H1 (cell line): Measurements from ENCODE around the gene CST6. TPM values are rescaled to one million over a fixed set of nuclear protein-coding genes. Genes with fewer than 3 reads are reported as not detected.

Experiments used
- CTCF ChIA-PET: fragments of 300-600 bp; sonication (Branson Sonifier 250); formaldehyde crosslinking; loops from one replicate; lab custom pipeline; 2021; ENCODE audit not compliant: partially characterized antibody; lab: Charles Lee
- POLR2A ChIA-PET: fragments of 300-600 bp; sonication (Branson Sonifier 250); formaldehyde crosslinking; loops from one replicate; lab custom pipeline; 2021; ENCODE audit warnings: inconsistent platforms; ENCODE audit not compliant: partially characterized antibody; lab: Charles Lee
- DNase-seq, 2 experiments: peaks; one replicate each; pipeline versions ENCODE4 v3.0.0 to v3.0.0-alpha.2; 2010 to 2022; ENCODE audit warnings: low spot score in 2 of 2, low read depth in 1 of 2, mixed read lengths in 1 of 2
- FAIRE-seq: peaks from 2 replicates; lab custom pipeline; 2011; peaks lifted over from hg19 to GRCh38; lab: Jason Lieb, UNC
- H2AFZ ChIP-seq: 2 replicates; pipeline ENCODE4 v1.8.1; 2012; ENCODE audit warnings: low read length, inconsistent platforms
- H2AK5ac ChIP-seq: 2 replicates; pipeline ENCODE4 v1.6.1; 2013; ENCODE audit warnings: low read depth, low read length
- H2BK120ac ChIP-seq: replicated peaks from 2 replicates; pipeline ENCODE3; 2013; ENCODE audit warnings: low read depth, low read length, inconsistent platforms
- H2BK12ac ChIP-seq: 2 replicates; pipeline ENCODE4 v1.6.1; 2013; ENCODE audit warnings: low read depth, low read length
- H2BK15ac ChIP-seq: 2 replicates; pipeline ENCODE4 v1.6.1; 2013; ENCODE audit warnings: low read length
- H2BK20ac ChIP-seq: 2 replicates; pipeline ENCODE4 v1.6.1; 2013; ENCODE audit warnings: low read length
- H2BK5ac ChIP-seq: 2 replicates; pipeline ENCODE4 v1.6.1; 2013; ENCODE audit warnings: low read depth, low read length
- H3K14ac ChIP-seq: 2 replicates; pipeline ENCODE4 v1.6.1; 2013; ENCODE audit warnings: inconsistent platforms; ENCODE audit not compliant: insufficient read length
- H3K18ac ChIP-seq: 2 replicates; pipeline ENCODE4 v1.6.1; 2013; ENCODE audit warnings: low read length; ENCODE audit errors: extremely low read depth
- H3K23ac ChIP-seq: 2 replicates; pipeline ENCODE4 v1.6.1; 2013; ENCODE audit warnings: inconsistent platforms; ENCODE audit not compliant: insufficient read length
- H3K23me2 ChIP-seq: 2 replicates; pipeline ENCODE4 v1.6.1; 2013; ENCODE audit warnings: low read depth, low read length
- H3K27ac ChIP-seq: 2 replicates; pipeline ENCODE4 v1.6.1; 2011; ENCODE audit warnings: low read depth, low read length, inconsistent platforms
- H3K27me3 ChIP-seq, 4 experiments: replicated peaks in 1 of 4; 1 replicate in 1 of 4; 2 replicates in 3 of 4; pipeline versions ENCODE4 v1.6.1 to v1.8.1; 2011 to 2013; ENCODE audit warnings: low read length in 3 of 4, mild to moderate bottlenecking in 3 of 4, inconsistent platforms in 2 of 4, mixed read lengths in 2 of 4, moderate library complexity in 1 of 4; ENCODE audit not compliant: control insufficient read depth in 3 of 4, insufficient read depth in 3 of 4; ENCODE audit errors: extremely low read depth in 1 of 4
- H3K36me3 ChIP-seq, 4 experiments: 2 replicates each; pipeline versions ENCODE4 v1.6.1 to v1.8.1; 2011 to 2013; ENCODE audit warnings: mild to moderate bottlenecking in 4 of 4, low read length in 3 of 4, moderate library complexity in 2 of 4, control low read depth in 1 of 4, inconsistent platforms in 1 of 4; ENCODE audit not compliant: insufficient read depth in 4 of 4, control insufficient read depth in 2 of 4
- H3K4ac ChIP-seq: replicated peaks from 2 replicates; pipeline ENCODE3; 2013; ENCODE audit warnings: low read length, low read depth, mixed read lengths, inconsistent platforms; ENCODE audit not compliant: insufficient read length
- H3K4me1 ChIP-seq, 4 experiments: replicated peaks in 1 of 4; 1 replicate in 1 of 4; 2 replicates in 3 of 4; pipeline versions ENCODE4 v1.6.1 to v1.8.1; 2011 to 2013; ENCODE audit warnings: low read length in 3 of 4, inconsistent platforms in 2 of 4, mixed read lengths in 1 of 4; ENCODE audit not compliant: insufficient read depth in 4 of 4, control insufficient read depth in 3 of 4
- H3K4me2 ChIP-seq, 2 experiments: 2 replicates each; pipeline versions ENCODE4 v1.6.1 to v1.8.1; 2011 to 2013; ENCODE audit warnings: low read depth in 2 of 2, low read length in 2 of 2, control low read depth in 1 of 2, inconsistent platforms in 1 of 2, mild to moderate bottlenecking in 1 of 2; ENCODE audit not compliant: insufficient read depth in 1 of 2
- H3K4me3 ChIP-seq, 4 experiments: fragments of 200-600, 300-600 bp in 1 of 4; sonication (generic), shearing (Covaris generic), sonication (Bioruptor Twin) in 1 of 4; 2 replicates each; pipeline versions ENCODE4 v1.5.1 to v1.8.1; 2011 to 2016; ENCODE audit warnings: low read length in 4 of 4, low read depth in 3 of 4, control low read depth in 2 of 4, inconsistent platforms in 2 of 4, mild to moderate bottlenecking in 2 of 4, mixed read lengths in 1 of 4, moderate library complexity in 1 of 4; ENCODE audit not compliant: insufficient read depth in 2 of 4; ENCODE audit errors: extremely low read depth in 1 of 4
- H3K56ac ChIP-seq: replicated peaks from 2 replicates; pipeline ENCODE3; 2013; ENCODE audit warnings: low read depth, mild to moderate bottlenecking, mixed read lengths, low read length, inconsistent platforms; ENCODE audit not compliant: insufficient read length
- H3K79me1 ChIP-seq: 2 replicates; pipeline ENCODE4 v1.6.1; 2013; ENCODE audit warnings: low read depth, low read length, control low read depth
- H3K79me2 ChIP-seq, 2 experiments: 2 replicates each; pipeline versions ENCODE4 v1.6.1 to v1.8.1; 2012 to 2013; ENCODE audit warnings: low read length in 2 of 2, mild to moderate bottlenecking in 2 of 2, inconsistent platforms in 1 of 2; ENCODE audit not compliant: insufficient read depth in 2 of 2, control insufficient read depth in 1 of 2
- H3K9ac ChIP-seq, 4 experiments: replicated peaks in 1 of 4; 1 replicate in 1 of 4; 2 replicates in 3 of 4; pipeline versions ENCODE4 v1.6.1 to v1.8.1; 2011 to 2013; ENCODE audit warnings: low read depth in 3 of 4, low read length in 3 of 4, control low read depth in 2 of 4, mild to moderate bottlenecking in 2 of 4, moderate library complexity in 2 of 4, inconsistent platforms in 1 of 4; ENCODE audit errors: extremely low read depth in 1 of 4
- H3K9me3 ChIP-seq, 2 experiments: 2 replicates each; pipeline versions ENCODE4 v1.6.1 to v1.8.1; 2012 to 2013; ENCODE audit warnings: mild to moderate bottlenecking in 2 of 2, moderate library complexity in 2 of 2, control low read depth in 1 of 2, inconsistent platforms in 1 of 2, low read depth in 1 of 2, low read length in 1 of 2, mixed read lengths in 1 of 2; ENCODE audit not compliant: insufficient read depth in 2 of 2
- H4K20me1 ChIP-seq, 2 experiments: replicated peaks in 1 of 2; 2 replicates each; pipeline versions ENCODE3 to v1.8.1; 2011 to 2013; ENCODE audit warnings: inconsistent platforms in 2 of 2, low read length in 2 of 2, mild to moderate bottlenecking in 1 of 2; ENCODE audit not compliant: insufficient read depth in 2 of 2, control insufficient read depth in 1 of 2
- H4K5ac ChIP-seq: 2 replicates; pipeline ENCODE4 v1.6.1; 2013; ENCODE audit warnings: low read length, low read depth, mixed read lengths, inconsistent platforms; ENCODE audit not compliant: insufficient read length
- H4K8ac ChIP-seq: 2 replicates; pipeline ENCODE4 v1.8.0; 2013; ENCODE audit warnings: mild to moderate bottlenecking, moderate library complexity, low read length, inconsistent platforms; ENCODE audit not compliant: insufficient read depth; ENCODE audit errors: extremely low read depth
- H4K91ac ChIP-seq: replicated peaks from 2 replicates; pipeline ENCODE3; 2013; ENCODE audit warnings: low read length, mixed read lengths, inconsistent platforms; ENCODE audit not compliant: insufficient read length
- WGBS, 2 experiments: shearing (Covaris generic) in 1 of 2; methylation state at CpG; one replicate each; pipeline versions ENCODE4 v1.1.6 to v1.1.7; 2013 to 2015; ENCODE audit warnings: low lambda C conversion rate in 2 of 2, mixed read lengths in 2 of 2, inconsistent platforms in 1 of 2, low coverage in 1 of 2, missing lambda C conversion rate in 1 of 2; ENCODE audit not compliant: insufficient replicate concordance in 2 of 2, insufficient coverage in 1 of 2, insufficient read length in 1 of 2; ENCODE audit errors: extremely low coverage in 1 of 2, missing lambda C conversion rate in 1 of 2; 5-methylcytosine and 5-hydroxymethylcytosine counted together
- polyA plus RNA-seq, 7 experiments: library from polyadenylated mRNA; depleted of rRNA in 3 of 7; stranded (reverse) in 5 of 7; unstranded in 2 of 7; fragments of >200 nt in 5 of 7; fragments of 200-250 nt in 2 of 7; gene quantifications; 1 replicate in 5 of 7; 2 replicates in 1 of 7; 4 replicates in 1 of 7; pipeline versions ENCODE4 v1.2.1 to v1.2.3, GENCODE V29; 2011 to 2013; ENCODE audit warnings: missing spikeins in 2 of 7, mixed read lengths in 2 of 7
- total RNA-seq: library from RNA; stranded (reverse); fragmentation: NEBNext Ultra II Directional; extraction: Animal tissue kit (Norgen Biotek cat#: 25700); gene quantifications from 2 replicates; pipeline ENCODE4 v1.2.1, GENCODE V29; 2021

Gene CST6
- total and polyA plus RNA-seq, 2 of the 8 experiments (the other 6 are each of a cell fraction or from before 2014, with no cell fraction given) = 1.6 to 7.6 TPM

- H2BK5ac ChIP-seq = no peak overlapping the region
- no peak for FAIRE-seq
- DNase-seq = no peak
- no peak overlapping the region for H2BK120ac ChIP-seq
- no peak overlapping the region for H4K8ac ChIP-seq
- WGBS, 2 experiments = 98% methylated on average over 58 of the region's 81 CpGs; no CpG with 5 or more reads in 1 of the 2 experiments
- peaks cover 0 to 7% of the 10 kb centered on the region in 2 experiments; a peak in 1 of 4 replicates for H3K79me2 ChIP-seq
- no peak overlapping the region for H2AFZ ChIP-seq
- H3K9ac ChIP-seq = no peak overlapping the region
- H3K4me3 ChIP-seq = no peak overlapping the region
- no peak overlapping the region for H3K14ac ChIP-seq
- H3K23ac ChIP-seq = no peak overlapping the region
- no peak overlapping the region for H4K91ac ChIP-seq
- H3K9me3 ChIP-seq = peaks cover under 1 to 10% of the 10 kb centered on the region in 2 experiments; a peak in 3 of 4 replicates
- H3K18ac ChIP-seq = no peak overlapping the region
- peaks cover 0 to 2% of the 10 kb centered on the region in 2 experiments for H4K20me1 ChIP-seq
- H2BK15ac ChIP-seq = no peak overlapping the region
- peaks cover 0 to 17% (median 8%) of the 10 kb centered on the region in 4 experiments; a peak in 5 of 8 replicates for H3K36me3 ChIP-seq
- no peaks in the 10 kb centered on the region for H3K27me3 ChIP-seq
- H3K4me1 ChIP-seq = peaks cover 0 to 11% (median 5%) of the 10 kb centered on the region in 4 experiments; a peak in 5 of 7 replicates
- ChIA-PET CTCF (interaction anchor here (0.8 to 4.5 kb wide), 6 partner anchors 19 to 158 kb away, joined by 3 to 39 read pairs (median 4); partner anchors contain the start of gene PACS1), POLR2A (interaction anchor here (0.6 to 2.3 kb wide), 4 partner anchors 10 to 48 kb away, joined by 3 to 9 read pairs (median 3); partner anchors contain the start of gene SF3B2)
- H3K4me2 ChIP-seq = no peak overlapping the region
- no peak overlapping the region for H2BK12ac ChIP-seq
- no peak overlapping the region for H3K4ac ChIP-seq
- no peaks in the 10 kb centered on the region for H3K23me2 ChIP-seq
- H2BK20ac ChIP-seq = no peak overlapping the region
- H2AK5ac ChIP-seq = no peak overlapping the region
- no peak overlapping the region for H4K5ac ChIP-seq
- H3K27ac ChIP-seq = no peak overlapping the region
- H3K79me1 ChIP-seq = peaks cover 3% of the 10 kb centered on the region
- no peak overlapping the region for H3K56ac ChIP-seq
These were observed 30.6 kb downstream of the CST6 start for GRCh38 chr11:66042227-66042995.
